EH (cell line): ENCODE data around the gene LAMA4.
A peak's percentile ranks its signal among the peaks of the same experiment; 100 is the strongest.

Experiments used
- DNase-seq: peaks from one replicate; pipeline ENCODE4 v3.0.0-alpha.2; 2015; ENCODE audit warnings: low read depth

The LAMA4 gene

DNA sequence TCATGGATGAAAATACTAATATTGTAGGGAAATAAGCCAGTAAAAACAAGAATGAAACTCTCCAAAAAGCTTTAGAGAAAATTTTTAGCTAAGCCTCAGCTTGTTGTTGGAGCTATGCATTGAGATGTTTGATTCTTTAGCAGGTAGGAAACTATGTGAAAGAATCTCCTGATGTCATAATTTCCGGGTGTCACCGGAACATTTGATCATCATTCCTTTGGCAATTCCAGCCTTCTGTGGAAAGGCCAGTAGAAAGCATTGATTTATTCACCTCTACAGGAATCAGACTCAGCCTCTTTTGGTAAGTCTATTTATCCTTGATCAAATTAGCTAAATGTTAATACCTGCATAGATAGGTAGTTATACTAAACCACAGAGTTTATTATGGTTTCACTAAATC, 157.5 kb downstream of the LAMA4 start:
- DNase-seq: no peak

DNA sequence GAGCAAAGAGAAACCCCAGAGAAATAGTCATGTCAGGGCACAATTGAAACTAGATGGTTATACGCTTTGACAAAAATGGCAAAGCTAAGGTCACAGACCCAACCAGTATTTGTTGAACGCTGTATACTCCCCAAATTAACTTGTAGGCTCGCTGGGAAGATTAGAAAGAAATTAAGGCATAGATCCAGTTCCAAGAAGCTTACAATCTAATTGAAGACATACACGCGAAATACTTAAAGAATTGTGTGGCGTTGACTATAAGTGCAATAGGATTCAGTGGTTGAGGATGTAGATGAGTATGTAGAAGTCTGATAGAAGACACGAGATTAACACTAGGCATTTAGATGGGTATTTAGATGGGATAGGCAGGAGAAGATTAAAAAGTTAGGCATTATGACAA, 166.5 kb downstream of the LAMA4 start:
- no peak for DNase-seq

DNA sequence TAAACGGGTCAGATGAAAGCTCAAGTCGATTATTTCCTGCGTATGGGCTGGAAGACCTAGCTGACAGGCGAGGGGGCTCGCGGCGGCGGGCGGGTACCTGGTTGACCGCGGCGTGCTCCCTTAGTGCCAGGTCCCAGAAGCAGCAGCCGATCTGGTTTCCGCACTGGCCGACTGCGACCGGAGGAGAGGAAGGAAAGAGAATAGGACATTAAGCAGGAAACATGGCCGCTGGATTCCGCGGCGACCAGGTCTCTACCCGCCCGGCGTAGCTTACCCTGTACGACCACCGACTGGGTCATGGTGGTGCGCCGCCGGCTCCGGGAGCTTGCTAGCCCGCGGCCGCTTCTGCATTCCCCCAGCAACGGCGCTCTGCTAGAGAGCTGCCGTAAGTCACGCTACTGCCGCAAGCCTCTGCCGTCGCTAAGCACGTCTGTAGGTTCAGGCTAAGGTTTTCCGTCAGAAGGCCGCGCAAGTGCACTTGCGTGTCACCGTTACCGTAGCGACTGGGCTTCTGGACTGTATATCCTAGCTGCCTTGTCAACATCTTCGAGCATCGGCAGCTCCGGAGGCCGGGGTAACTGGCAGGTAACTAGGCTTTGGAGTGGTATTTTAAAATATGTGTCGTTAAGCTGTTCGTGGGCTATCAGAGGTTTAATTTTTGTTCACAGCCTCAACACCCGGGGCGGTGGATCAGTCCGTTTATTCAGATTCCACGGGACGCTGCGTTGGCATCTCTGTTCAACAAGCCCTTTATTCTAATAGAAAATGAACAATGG, 167.0 kb downstream of the LAMA4 start, which contains the start of the genes FAM229B and TUBE1:
Gene FAM229B (plus strand): TSS at position 456 of the 776 bp plus-strand sequence. CDS start 11,693 bp downstream, outside the sequence.
Gene TUBE1 (minus strand): TSS at position 347 of the 776 bp plus-strand sequence. CDS start 48 bp downstream, at position 299.
- peak; percentile 97 for DNase-seq

DNA sequence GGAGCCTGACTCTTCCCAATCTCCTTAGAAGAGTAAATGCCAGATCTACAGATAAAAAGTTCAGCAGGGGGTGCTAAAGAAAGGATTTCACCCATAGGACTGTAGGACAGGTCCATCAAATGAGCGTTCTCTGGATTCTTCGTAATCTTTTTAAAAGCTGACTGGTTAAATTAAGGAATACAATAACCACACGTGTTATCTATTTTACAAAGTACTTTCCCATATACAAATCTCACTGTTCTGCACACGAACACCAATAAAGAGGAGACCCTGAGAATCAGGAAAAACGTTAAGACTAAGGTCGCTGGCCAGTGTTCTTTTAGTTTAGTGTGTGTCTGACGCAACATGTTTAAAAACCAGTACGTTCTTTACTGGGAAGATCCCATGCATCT, 167.6 kb downstream of the LAMA4 start:
- DNase-seq: peak; percentile 75

DNA sequence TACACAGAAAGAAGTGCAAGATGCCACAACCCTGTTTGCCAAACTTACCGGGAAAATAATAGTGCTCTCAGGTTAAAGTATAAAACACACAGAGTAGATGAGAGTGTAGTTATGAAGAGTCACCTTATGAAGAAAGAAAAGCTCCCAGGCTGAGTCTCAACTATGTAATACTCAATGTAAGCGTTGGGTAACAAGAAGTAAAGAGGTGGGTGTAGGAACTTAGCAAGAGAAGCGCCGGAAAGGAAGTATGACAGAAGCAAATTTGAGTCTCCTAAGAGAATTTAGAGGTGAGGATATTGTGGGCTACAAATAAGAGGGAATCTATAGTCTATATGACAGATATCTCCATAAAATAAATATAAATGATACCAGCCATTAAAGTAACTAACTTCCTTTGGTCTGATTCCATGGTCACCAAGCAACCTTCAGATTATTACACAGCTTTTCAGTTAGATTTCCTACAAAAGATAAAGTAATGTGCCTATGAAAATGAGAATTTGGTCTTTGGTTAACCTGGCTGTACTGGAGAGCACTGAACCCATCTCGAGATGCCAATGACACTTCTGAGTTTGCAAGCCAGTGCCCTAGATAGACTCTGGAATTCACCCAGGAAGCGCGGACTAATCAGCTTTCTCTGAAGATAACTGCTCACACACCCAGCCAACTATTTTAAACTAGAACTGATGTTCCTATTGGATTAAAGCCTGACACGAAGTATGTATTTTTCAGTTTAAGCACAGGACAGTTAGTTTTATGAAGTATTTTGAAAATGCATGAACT, 168.9 kb downstream of the LAMA4 start:
- no peak for DNase-seq

DNA sequence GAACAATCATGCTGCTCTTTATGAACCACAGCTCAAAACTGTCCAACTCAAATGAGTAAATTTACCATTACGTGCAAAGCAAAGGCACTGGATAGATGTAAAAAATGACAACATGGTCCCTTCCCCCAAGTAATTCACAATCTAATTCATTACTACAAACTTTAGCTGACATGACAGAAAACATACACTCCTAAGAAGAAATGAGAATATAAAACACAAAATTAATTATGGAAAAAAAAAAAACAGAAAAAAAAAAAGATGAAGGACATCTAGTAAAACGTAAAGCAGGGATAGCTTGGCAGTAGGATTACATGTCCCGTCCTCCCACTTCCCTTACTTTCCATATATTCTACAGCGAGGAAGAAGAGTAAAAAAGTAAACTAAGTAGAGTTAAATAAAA, 172.8 kb downstream of the LAMA4 start:
- no peak for DNase-seq

- no peak for DNase-seq
Observed at GRCh38 chr6:112066606-112067005, 187.8 kb downstream of the LAMA4 start.

DNA sequence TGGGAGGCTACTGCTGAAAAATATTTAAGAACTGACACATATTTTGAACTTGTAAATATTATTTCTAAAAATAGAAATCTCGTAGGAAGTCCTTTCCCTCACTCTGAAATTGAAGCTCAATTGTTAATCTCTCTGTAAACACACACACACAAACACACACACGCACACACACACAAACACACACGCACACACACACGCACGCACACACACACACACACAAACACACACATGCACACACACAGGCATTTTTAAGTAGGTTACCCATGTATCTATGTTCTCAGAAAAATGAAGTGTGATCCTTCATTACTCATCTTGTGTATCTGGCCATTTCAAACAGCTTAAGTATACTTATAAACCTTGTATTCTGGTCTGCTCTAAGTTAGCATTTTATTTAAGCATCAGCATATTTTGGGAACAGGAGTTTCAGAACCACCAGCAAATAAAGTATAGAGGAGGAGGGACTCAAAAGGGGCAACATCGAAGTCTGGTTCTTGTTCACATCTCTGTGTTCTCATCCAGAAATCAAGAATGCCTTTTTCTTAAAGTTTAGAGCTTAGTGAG, 188.9 kb downstream of the LAMA4 start:
- peak; percentile 13 for DNase-seq

- no peak for DNase-seq
Observed at GRCh38 chr6:112062966-112063365, 191.4 kb downstream of the LAMA4 start.

DNA sequence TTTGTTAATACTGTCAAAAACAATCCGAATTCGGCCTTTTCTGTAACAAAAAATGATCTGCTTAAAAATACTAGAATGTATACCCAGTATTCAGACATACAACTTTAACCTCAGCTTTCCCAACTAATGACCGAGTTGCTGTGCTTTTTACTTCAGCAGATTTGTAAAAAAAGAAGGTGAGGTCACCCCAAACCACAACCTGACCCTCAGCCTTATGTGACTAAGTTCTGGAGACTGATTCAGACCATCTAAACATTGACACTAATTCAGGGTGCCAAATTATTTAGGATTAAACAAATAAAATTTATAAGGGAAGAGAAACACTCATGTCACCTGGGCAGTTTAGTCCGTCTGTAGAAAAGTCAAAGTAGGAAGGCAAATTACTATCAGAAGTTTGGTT, 192.8 kb downstream of the LAMA4 start:
- DNase-seq: peak; percentile 25
